H4 (cell line): ENCODE measurements around the gene TNFAIP2. TPM values are rescaled to one million over a fixed set of nuclear protein-coding genes. Genes with fewer than 3 reads are reported as not detected.
"Not testable (repeated sequence)": the region's sequence is repeated elsewhere in the genome, so short reads cannot be mapped to it uniquely, and the experiment has no call there.

Experiments used
- DNase-seq: peaks from one replicate; pipeline ENCODE4 v3.0.0-alpha.2; 2015; ENCODE audit warnings: low spot score
- total RNA-seq: library from RNA; depleted of rRNA; stranded (reverse); fragments of >200 nt; shearing (Covaris generic); gene quantifications from 2 replicates; pipeline ENCODE4 v1.2.3, GENCODE V29; 2014

Gene TNFAIP2
- total RNA-seq, 1 experiment from 2014 or later = 5.3 TPM

- DNase-seq = no peak
Observed at GRCh38 chr14:103155826-103156394, 32.6 kb downstream of the TNFAIP2 start.

GRCh38 chr14:103156651-103157378 is 33.6 kb downstream of the TNFAIP2 start:
- no peak for DNase-seq

GRCh38 chr14:103157969-103158368 is 34.7 kb downstream of the TNFAIP2 start:
- no peak for DNase-seq

GRCh38 chr14:103158688-103159087 is 35.4 kb downstream of the TNFAIP2 start:
- no peak for DNase-seq

- DNase-seq = no peak
Observed at GRCh38 chr14:103160321-103161053, 37.2 kb downstream of the TNFAIP2 start.

- peak; percentile 55 for DNase-seq
Observed at GRCh38 chr14:103161054-103161397, 37.8 kb downstream of the TNFAIP2 start.

GRCh38 chr14:103163199-103163598 is 39.9 kb downstream of the TNFAIP2 start:
- DNase-seq = no peak

- DNase-seq = no peak
Observed at GRCh38 chr14:103164006-103164405, 40.7 kb downstream of the TNFAIP2 start.

- DNase-seq = no peak
Observed at GRCh38 chr14:103164779-103165178, 41.5 kb downstream of the TNFAIP2 start.

GRCh38 chr14:103165323-103165722 is 42.1 kb downstream of the TNFAIP2 start:
- no peak for DNase-seq

GRCh38 chr14:103169954-103170353 is 46.7 kb downstream of the TNFAIP2 start:
- no peak for DNase-seq

GRCh38 chr14:103171206-103171605 is 47.9 kb downstream of the TNFAIP2 start:
- not testable (repeated sequence) for DNase-seq

GRCh38 chr14:103172921-103173320 is 49.7 kb downstream of the TNFAIP2 start:
- DNase-seq = no peak

- DNase-seq = not testable (repeated sequence)
Observed at GRCh38 chr14:103173887-103174286, 50.6 kb downstream of the TNFAIP2 start.

- DNase-seq = not testable (repeated sequence)
Observed at GRCh38 chr14:103176176-103176575, 52.9 kb downstream of the TNFAIP2 start.

- DNase-seq = no peak
Observed at GRCh38 chr14:103177376-103177775, 54.1 kb downstream of the TNFAIP2 start.

- DNase-seq = no peak
Observed at GRCh38 chr14:103178521-103178920, 55.3 kb downstream of the TNFAIP2 start.

- no peak for DNase-seq
Observed at GRCh38 chr14:103179094-103179493, 55.8 kb downstream of the TNFAIP2 start.

- no peak for DNase-seq
Observed at GRCh38 chr14:103180331-103180730, 57.1 kb downstream of the TNFAIP2 start.

GRCh38 chr14:103184046-103184445 is 60.8 kb downstream of the TNFAIP2 start:
- DNase-seq = no peak

GRCh38 chr14:103185051-103186029 is 62.1 kb downstream of the TNFAIP2 start:
- DNase-seq = no peak
